GM15510 (cell line): ENCODE results near the gene GALNT10.

Experiments used
- POLR2A ChIP-seq: IDR thresholded peaks from 3 replicates; pipeline ENCODE4 v1.6.1; 2011; ENCODE audit warnings: borderline replicate concordance; ENCODE audit not compliant: insufficient read length; ENCODE audit errors: extremely low read depth

GALNT10 gene

GRCh38 chr5:154315756-154316155 lies 125.2 kb downstream of the GALNT10 start:
- no peak for TF ChIP-seq POLR2A

- no peak for TF ChIP-seq POLR2A
Observed at GRCh38 chr5:154316223-154316935, 125.8 kb downstream of the GALNT10 start.

GRCh38 chr5:154317916-154318315 lies 127.4 kb downstream of the GALNT10 start:
- no peak for TF ChIP-seq POLR2A

- TF ChIP-seq POLR2A = no peak
Observed at GRCh38 chr5:154318691-154319090, 128.2 kb downstream of the GALNT10 start.

- TF ChIP-seq POLR2A = no peak
Observed at GRCh38 chr5:154319736-154320135, 129.2 kb downstream of the GALNT10 start.

GRCh38 chr5:154320224-154321089 lies 129.9 kb downstream of the GALNT10 start:
- no peak for TF ChIP-seq POLR2A

- TF ChIP-seq POLR2A = no peak
Observed at GRCh38 chr5:154321546-154321945, 131.0 kb downstream of the GALNT10 start.

- TF ChIP-seq POLR2A = no peak
Observed at GRCh38 chr5:154324033-154324432, 133.5 kb downstream of the GALNT10 start.

GRCh38 chr5:154325566-154325965 lies 135.0 kb downstream of the GALNT10 start:
- no peak for TF ChIP-seq POLR2A

- no peak for TF ChIP-seq POLR2A
Observed at GRCh38 chr5:154329062-154329461, 138.5 kb downstream of the GALNT10 start.

- TF ChIP-seq POLR2A = no peak
Observed at GRCh38 chr5:154329519-154330040, 139.0 kb downstream of the GALNT10 start.

- no peak for TF ChIP-seq POLR2A
Observed at GRCh38 chr5:154330097-154330667, 139.6 kb downstream of the GALNT10 start.

GRCh38 chr5:154331232-154331631 lies 140.7 kb downstream of the GALNT10 start:
- no peak for TF ChIP-seq POLR2A

- TF ChIP-seq POLR2A = no peak
Observed at GRCh38 chr5:154331924-154332323, 141.4 kb downstream of the GALNT10 start.

GRCh38 chr5:154332451-154332850 lies 141.9 kb downstream of the GALNT10 start:
- TF ChIP-seq POLR2A = no peak

- TF ChIP-seq POLR2A = no peak
Observed at GRCh38 chr5:154333016-154333415, 142.5 kb downstream of the GALNT10 start.

- no peak for TF ChIP-seq POLR2A
Observed at GRCh38 chr5:154334406-154335064, 144.0 kb downstream of the GALNT10 start.
